ENCODE measurements around the gene SND1.

SND1 gene

GRCh38 chr7:127816354-127817190, 164.6 kb downstream of the SND1 start:
- no peaks in the 10 kb centered on the region for H3K27me3 ChIP-seq (ENCODE audit: insufficient read depth, low read length)
- H3K9me3 ChIP-seq (ENCODE audit: low read length), result no peaks in the 10 kb centered on the region
- H3K4me1 ChIP-seq (ENCODE audit: insufficient read depth, low read length), result peaks cover 11% of the 10 kb centered on the region
- no peaks in the 10 kb centered on the region for H3K36me3 ChIP-seq (ENCODE audit: insufficient read depth, low read length)
- no peak overlapping the region for H2AFZ ChIP-seq (ENCODE audit: low read depth, low read length)
- H3K4me3 ChIP-seq (ENCODE audit: low read length), result no peak overlapping the region

GRCh38 chr7:127817466-127817865, 165.5 kb downstream of the SND1 start:
- H2AFZ ChIP-seq (ENCODE audit: low read depth, low read length), result no peak overlapping the region
- peaks cover 11% of the 10 kb centered on the region for H3K4me1 ChIP-seq (ENCODE audit: insufficient read depth, low read length)
- no peaks in the 10 kb centered on the region for H3K9me3 ChIP-seq (ENCODE audit: low read length)
- H3K27me3 ChIP-seq (ENCODE audit: insufficient read depth, low read length), result no peaks in the 10 kb centered on the region
- no peaks in the 10 kb centered on the region for H3K36me3 ChIP-seq (ENCODE audit: insufficient read depth, low read length)
- no peak overlapping the region for H3K4me3 ChIP-seq (ENCODE audit: low read length)

- Histone ChIP-seq H3K36me3 (ENCODE audit: insufficient read depth, low read length) (no peaks in the 10 kb centered on the region), H3K9me3 (ENCODE audit: low read length) (no peaks in the 10 kb centered on the region), H3K4me3 (ENCODE audit: low read length) (no peak overlapping the region)
Measured at GRCh38 chr7:127818306-127818705, 166.3 kb downstream of the SND1 start.

GRCh38 chr7:127819975-127820731, 168.2 kb downstream of the SND1 start:
- no peaks in the 10 kb centered on the region for H3K36me3 ChIP-seq (ENCODE audit: insufficient read depth, low read length)
- H3K4me1 ChIP-seq (ENCODE audit: insufficient read depth, low read length), result peaks cover 11% of the 10 kb centered on the region
- no peak overlapping the region for H2AFZ ChIP-seq (ENCODE audit: low read depth, low read length)
- no peaks in the 10 kb centered on the region for H3K9me3 ChIP-seq (ENCODE audit: low read length)
- H3K27me3 ChIP-seq (ENCODE audit: insufficient read depth, low read length), result no peaks in the 10 kb centered on the region
- H3K4me3 ChIP-seq (ENCODE audit: low read length), result no peak overlapping the region

More at GRCh38 chr7:127818306-127818705, 166.3 kb downstream of the SND1 start:
- Histone ChIP-seq H2AFZ (ENCODE audit: low read depth, low read length) (no peak overlapping the region), H3K4me1 (ENCODE audit: insufficient read depth, low read length) (peaks cover 11% of the 10 kb centered on the region), H3K27me3 (ENCODE audit: insufficient read depth, low read length) (no peaks in the 10 kb centered on the region)

GRCh38 chr7:127820732-127821085, 168.7 kb downstream of the SND1 start:
- Histone ChIP-seq H3K27me3 (ENCODE audit: insufficient read depth, low read length) (no peaks in the 10 kb centered on the region), H3K4me1 (ENCODE audit: insufficient read depth, low read length) (peaks cover 11% of the 10 kb centered on the region), H3K36me3 (ENCODE audit: insufficient read depth, low read length) (no peaks in the 10 kb centered on the region), H3K9me3 (ENCODE audit: low read length) (no peaks in the 10 kb centered on the region), H2AFZ (ENCODE audit: low read depth, low read length) (no peak overlapping the region), H3K4me3 (ENCODE audit: low read length) (no peak overlapping the region)

- H3K4me3 ChIP-seq (ENCODE audit: low read length), result no peak overlapping the region
- no peaks in the 10 kb centered on the region for H3K9me3 ChIP-seq (ENCODE audit: low read length)
- no peaks in the 10 kb centered on the region for H3K27me3 ChIP-seq (ENCODE audit: insufficient read depth, low read length)
- peaks cover 11% of the 10 kb centered on the region for H3K4me1 ChIP-seq (ENCODE audit: insufficient read depth, low read length)
- no peak overlapping the region for H2AFZ ChIP-seq (ENCODE audit: low read depth, low read length)
- no peaks in the 10 kb centered on the region for H3K36me3 ChIP-seq (ENCODE audit: insufficient read depth, low read length)
Measured at GRCh38 chr7:127821146-127821545, 169.2 kb downstream of the SND1 start.

- H3K9me3 ChIP-seq (ENCODE audit: low read length), result no peaks in the 10 kb centered on the region
Measured at GRCh38 chr7:127822822-127823508, 171.0 kb downstream of the SND1 start.

GRCh38 chr7:127824682-127825081, 172.7 kb downstream of the SND1 start:
- no peaks in the 10 kb centered on the region for H3K9me3 ChIP-seq (ENCODE audit: low read length)
- H3K4me1 ChIP-seq (ENCODE audit: insufficient read depth, low read length), result peaks cover 11% of the 10 kb centered on the region
- no peaks in the 10 kb centered on the region for H3K36me3 ChIP-seq (ENCODE audit: insufficient read depth, low read length)
- H3K4me3 ChIP-seq (ENCODE audit: low read length), result no peak overlapping the region
- H2AFZ ChIP-seq (ENCODE audit: low read depth, low read length), result no peak overlapping the region
- H3K27me3 ChIP-seq (ENCODE audit: insufficient read depth, low read length), result no peaks in the 10 kb centered on the region

More at GRCh38 chr7:127822822-127823508, 171.0 kb downstream of the SND1 start:
- H3K4me1 ChIP-seq (ENCODE audit: insufficient read depth, low read length), result peaks cover 11% of the 10 kb centered on the region
- H2AFZ ChIP-seq (ENCODE audit: low read depth, low read length), result no peak overlapping the region
- H3K36me3 ChIP-seq (ENCODE audit: insufficient read depth, low read length), result no peaks in the 10 kb centered on the region
- H3K27me3 ChIP-seq (ENCODE audit: insufficient read depth, low read length), result no peaks in the 10 kb centered on the region
- no peak overlapping the region for H3K4me3 ChIP-seq (ENCODE audit: low read length)

- Histone ChIP-seq H3K36me3 (ENCODE audit: insufficient read depth, low read length) (no peaks in the 10 kb centered on the region), H2AFZ (ENCODE audit: low read depth, low read length) (no peak overlapping the region), H3K9me3 (ENCODE audit: low read length) (no peaks in the 10 kb centered on the region), H3K4me3 (ENCODE audit: low read length) (no peak overlapping the region), H3K27me3 (ENCODE audit: insufficient read depth, low read length) (no peaks in the 10 kb centered on the region), H3K4me1 (ENCODE audit: insufficient read depth, low read length) (no peaks in the 10 kb centered on the region)
Measured at GRCh38 chr7:127828843-127829500, 177.0 kb downstream of the SND1 start.

GRCh38 chr7:127831318-127832219, 179.6 kb downstream of the SND1 start:
- H3K4me3 ChIP-seq (ENCODE audit: low read length), result no peak overlapping the region
- H3K27me3 ChIP-seq (ENCODE audit: insufficient read depth, low read length), result no peaks in the 10 kb centered on the region
- H3K36me3 ChIP-seq (ENCODE audit: insufficient read depth, low read length), result no peaks in the 10 kb centered on the region
- no peak overlapping the region for H2AFZ ChIP-seq (ENCODE audit: low read depth, low read length)
- no peaks in the 10 kb centered on the region for H3K4me1 ChIP-seq (ENCODE audit: insufficient read depth, low read length)
- H3K9me3 ChIP-seq (ENCODE audit: low read length), result no peaks in the 10 kb centered on the region

GRCh38 chr7:127832592-127832991, 180.6 kb downstream of the SND1 start:
- Histone ChIP-seq H3K9me3 (ENCODE audit: low read length) (no peaks in the 10 kb centered on the region), H2AFZ (ENCODE audit: low read depth, low read length) (no peak overlapping the region), H3K27me3 (ENCODE audit: insufficient read depth, low read length) (no peaks in the 10 kb centered on the region), H3K4me3 (ENCODE audit: low read length) (no peak overlapping the region), H3K4me1 (ENCODE audit: insufficient read depth, low read length) (no peaks in the 10 kb centered on the region), H3K36me3 (ENCODE audit: insufficient read depth, low read length) (no peaks in the 10 kb centered on the region)

GRCh38 chr7:127833641-127834040, 181.6 kb downstream of the SND1 start:
- no peaks in the 10 kb centered on the region for H3K27me3 ChIP-seq (ENCODE audit: insufficient read depth, low read length)
- no peaks in the 10 kb centered on the region for H3K36me3 ChIP-seq (ENCODE audit: insufficient read depth, low read length)
- H3K9me3 ChIP-seq (ENCODE audit: low read length), result peaks cover 3% of the 10 kb centered on the region
- H3K4me3 ChIP-seq (ENCODE audit: low read length), result no peak overlapping the region
- no peaks in the 10 kb centered on the region for H3K4me1 ChIP-seq (ENCODE audit: insufficient read depth, low read length)
- no peak overlapping the region for H2AFZ ChIP-seq (ENCODE audit: low read depth, low read length)

Data from neuron (in vitro differentiated cells).